ENCODE measurements around the gene IRX3. TPM values are rescaled to one million over a fixed set of nuclear protein-coding genes. Genes with fewer than 3 reads are reported as not detected.

The IRX3 gene
- total and polyA plus RNA-seq, 2 of the 8 experiments (the other 6 are each of a cell fraction or from before 2014, with no cell fraction given): 0.50 to 1.6 TPM

GRCh38 chr16:54277845-54278703 is 8.5 kb downstream of the IRX3 start:
- Histone ChIP-seq H4K8ac (ENCODE audit: extremely low read depth, insufficient read depth, low read length) (no peak overlapping the region), H3K27ac (ENCODE audit: low read depth, low read length) (no peak overlapping the region), H2BK12ac (ENCODE audit: low read depth, low read length) (no peak overlapping the region), H2AK5ac (ENCODE audit: low read depth, low read length) (no peak overlapping the region), H3K9me3 (ENCODE audit: insufficient read depth in 2 of 2, low read depth in 1 of 2, low read length in 1 of 2) (no peaks in the 10 kb centered on the region), H3K4ac (replicated peaks; ENCODE audit: insufficient read length, low read depth, low read length) (no peak overlapping the region), H3K4me2 (ENCODE audit: insufficient read depth in 1 of 2, low read depth in 2 of 2, low read length in 2 of 2) (no peak overlapping the region), H4K5ac (ENCODE audit: insufficient read length, low read depth, low read length) (no peak overlapping the region), H3K4me1 (replicated peaks in 1 of 4; ENCODE audit: control insufficient read depth in 3 of 4, insufficient read depth in 4 of 4, low read length in 3 of 4) (peaks cover 0 to 7% (median 2%) of the 10 kb centered on the region in 4 experiments; a peak in 5 of 7 replicates), H3K9ac (replicated peaks in 1 of 4; ENCODE audit: extremely low read depth in 1 of 4, low read depth in 3 of 4, low read length in 3 of 4) (no peak overlapping the region), H4K91ac (replicated peaks; ENCODE audit: insufficient read length, low read length) (no peak overlapping the region), H2BK5ac (ENCODE audit: low read depth, low read length) (no peak overlapping the region), H3K14ac (ENCODE audit: insufficient read length) (no peak overlapping the region), H3K79me2 (ENCODE audit: control insufficient read depth in 1 of 2, insufficient read depth in 2 of 2, low read length in 2 of 2) (no peaks in the 10 kb centered on the region), H3K4me3 (ENCODE audit: extremely low read depth in 1 of 4, insufficient read depth in 2 of 4, low read depth in 3 of 4, low read length in 4 of 4) (no peak overlapping the region), H3K36me3 (ENCODE audit: control insufficient read depth in 2 of 4, insufficient read depth in 4 of 4, low read length in 3 of 4) (no peaks in the 10 kb centered on the region), H3K23ac (ENCODE audit: insufficient read length) (no peak overlapping the region), H3K56ac (replicated peaks; ENCODE audit: insufficient read length, low read depth, low read length) (no peak overlapping the region), H3K27me3 (replicated peaks in 1 of 4; ENCODE audit: control insufficient read depth in 3 of 4, extremely low read depth in 1 of 4, insufficient read depth in 3 of 4, low read length in 3 of 4) (peaks cover 22 to 39% (median 37%) of the 10 kb centered on the region in 4 experiments), H2BK15ac (ENCODE audit: low read length) (no peak overlapping the region), H3K18ac (ENCODE audit: extremely low read depth, low read length) (no peak overlapping the region), H3K79me1 (ENCODE audit: low read depth, low read length) (no peaks in the 10 kb centered on the region), H4K20me1 (replicated peaks in 1 of 2; ENCODE audit: control insufficient read depth in 1 of 2, insufficient read depth in 2 of 2, low read length in 2 of 2) (peaks cover 2 to 3% of the 10 kb centered on the region in 2 experiments), H3K23me2 (ENCODE audit: low read depth, low read length) (peaks cover 6% of the 10 kb centered on the region; the same call in 1 of the 2 replicates), H2BK120ac (replicated peaks; ENCODE audit: low read depth, low read length) (no peak overlapping the region), H2AFZ (ENCODE audit: low read length) (no peak overlapping the region), H2BK20ac (ENCODE audit: low read length) (no peak overlapping the region)
- WGBS, 2 experiments (ENCODE audit: extremely low coverage in 1 of 2, insufficient coverage in 1 of 2, insufficient read length in 1 of 2, insufficient replicate concordance in 2 of 2, low coverage in 1 of 2, low lambda C conversion rate in 2 of 2, missing lambda C conversion rate in 1 of 2): 75% methylated on average over 17 of the region's 17 CpGs; no CpG with 5 or more reads in 1 of the 2 experiments
- ChIA-PET CTCF (ENCODE audit: partially characterized antibody) (interaction anchor here (0.7 to 1.3 kb wide), 2 partner anchors 132 to 331 kb away, joined by 3 read pairs; no protein-coding TSS in a partner anchor), POLR2A (ENCODE audit: partially characterized antibody) (interaction anchor here (0.6 kb wide), 1 partner anchor 835 kb away, joined by 3 read pairs; no protein-coding TSS in a partner anchor)
- FAIRE-seq: no peak
- DNase-seq (ENCODE audit: low read depth in 1 of 2, low spot score in 2 of 2): no peak
- no peak for TF ChIP-seq RXRA (IDR thresholded peaks at IDR 0.05; ENCODE audit: insufficient read depth, low read depth, low read length)
- TF ChIP-seq TCF12 (IDR thresholded peaks at IDR 0.05; ENCODE audit: low read depth, low read length): no peak
- TF ChIP-seq RBBP5 (IDR thresholded peaks at IDR 0.05; ENCODE audit: borderline replicate concordance, low read depth, low read length): no peak
- TF ChIP-seq HDAC2 (IDR thresholded peaks at IDR 0.05; ENCODE audit: borderline replicate concordance in 1 of 2, low read depth in 2 of 2, low read length in 2 of 2): no peak
- no peak for TF ChIP-seq POLR2AphosphoS5 (IDR thresholded peaks at IDR 0.05; ENCODE audit: low read depth, low read length)
- TF ChIP-seq SIN3A (conservative IDR thresholded peaks at IDR 0.05 in 1 of 2, IDR thresholded peaks at IDR 0.05 in 1 of 2; ENCODE audit: low read depth in 1 of 2, low read length in 2 of 2): no peak
- no peak for TF ChIP-seq SRF (IDR thresholded peaks at IDR 0.05; ENCODE audit: low read depth, low read length)
- TF ChIP-seq RAD21 (IDR thresholded peaks at IDR 0.05 in 1 of 2, conservative IDR thresholded peaks at IDR 0.05 in 1 of 2; ENCODE audit: low read depth in 2 of 2, low read length in 2 of 2): no peak

Measured in H1 (cell line).